ENCODE data around the gene USP5. TPM values are rescaled to one million over a fixed set of nuclear protein-coding genes. Genes with fewer than 3 reads are reported as not detected.

The USP5 gene
- total RNA-seq, 1 donor = 84.0 TPM

DNA sequence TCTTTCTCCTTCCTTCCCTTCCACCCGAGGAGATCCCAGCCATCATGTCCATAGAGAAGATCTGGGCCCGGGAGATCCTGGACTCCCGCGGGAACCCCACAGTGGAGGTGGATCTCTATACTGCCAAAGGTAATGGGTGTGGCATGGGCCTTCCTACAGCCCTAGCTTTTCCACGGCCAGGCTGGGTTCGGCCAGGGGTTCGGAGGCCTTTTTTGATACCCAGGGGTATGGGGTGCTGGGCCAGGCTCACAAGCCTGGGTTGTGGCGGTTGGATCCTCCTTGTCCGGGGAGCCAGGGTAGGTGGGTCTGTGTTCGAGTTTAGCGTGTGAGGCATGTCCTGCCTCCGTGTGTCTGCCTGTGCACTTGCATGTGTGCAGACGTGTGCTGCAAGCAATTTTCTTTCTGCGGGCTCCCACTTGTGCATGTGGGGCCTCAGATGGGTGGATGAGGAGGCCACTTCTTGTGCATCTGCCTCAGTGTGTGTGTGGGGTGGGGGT is 63.9 kb downstream of the USP5 start:
- H3K4me3 ChIP-seq (ENCODE audit: low read depth, low read length) = peak overlapping the region; percentile 82
- TF ChIP-seq, protein P1, sequence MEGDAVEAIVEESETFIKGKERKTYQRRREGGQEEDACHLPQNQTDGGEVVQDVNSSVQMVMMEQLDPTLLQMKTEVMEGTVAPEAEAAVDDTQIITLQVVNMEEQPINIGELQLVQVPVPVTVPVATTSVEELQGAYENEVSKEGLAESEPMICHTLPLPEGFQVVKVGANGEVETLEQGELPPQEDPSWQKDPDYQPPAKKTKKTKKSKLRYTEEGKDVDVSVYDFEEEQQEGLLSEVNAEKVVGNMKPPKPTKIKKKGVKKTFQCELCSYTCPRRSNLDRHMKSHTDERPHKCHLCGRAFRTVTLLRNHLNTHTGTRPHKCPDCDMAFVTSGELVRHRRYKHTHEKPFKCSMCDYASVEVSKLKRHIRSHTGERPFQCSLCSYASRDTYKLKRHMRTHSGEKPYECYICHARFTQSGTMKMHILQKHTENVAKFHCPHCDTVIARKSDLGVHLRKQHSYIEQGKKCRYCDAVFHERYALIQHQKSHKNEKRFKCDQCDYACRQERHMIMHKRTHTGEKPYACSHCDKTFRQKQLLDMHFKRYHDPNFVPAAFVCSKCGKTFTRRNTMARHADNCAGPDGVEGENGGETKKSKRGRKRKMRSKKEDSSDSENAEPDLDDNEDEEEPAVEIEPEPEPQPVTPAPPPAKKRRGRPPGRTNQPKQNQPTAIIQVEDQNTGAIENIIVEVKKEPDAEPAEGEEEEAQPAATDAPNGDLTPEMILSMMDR (IDR thresholded peaks at IDR 0.05; ENCODE audit: insufficient read depth, low read length) = no peak
- no peak for DNase-seq (ENCODE audit: low read depth)

Other genes starting within 250 kb of the USP5 start
- 161 and 462 TPM in 2 replicates for gene CHD4, start 244.8 kb upstream of the USP5 start, total RNA-seq (ENCODE audit: low replicate concordance)
- gene LPAR5, start 216.2 kb upstream of the USP5 start, total RNA-seq (ENCODE audit: low replicate concordance) = not detected in 2 replicates
- 0.36 and 0.49 TPM in 2 replicates for gene ACRBP, start 204.7 kb upstream of the USP5 start, total RNA-seq (ENCODE audit: low replicate concordance)
- gene ING4, start 189.0 kb upstream of the USP5 start, total RNA-seq (ENCODE audit: low replicate concordance) = 34.1 and 51.2 TPM in 2 replicates
- gene ZNF384, start 162.8 kb upstream of the USP5 start, total RNA-seq (ENCODE audit: low replicate concordance) = 17.7 and 29.5 TPM in 2 replicates
- 0.45 TPM in 1 of 2 replicates, not detected in the other for gene PIANP, start 151.3 kb upstream of the USP5 start, total RNA-seq (ENCODE audit: low replicate concordance)
- gene COPS7A, start 128.1 kb upstream of the USP5 start, total RNA-seq (ENCODE audit: low replicate concordance) = 71.1 and 86.0 TPM in 2 replicates
- 29.5 and 104 TPM in 2 replicates for gene MLF2, start 99.0 kb upstream of the USP5 start, total RNA-seq (ENCODE audit: low replicate concordance)
- gene PTMS, start 85.8 kb upstream of the USP5 start, total RNA-seq (ENCODE audit: low replicate concordance) = 61.6 and 575 TPM in 2 replicates
- 0.16 TPM in 1 of 2 replicates, not detected in the other for gene LAG3, start 79.6 kb upstream of the USP5 start, total RNA-seq (ENCODE audit: low replicate concordance)
- gene CD4, start 62.6 kb upstream of the USP5 start, total RNA-seq (ENCODE audit: low replicate concordance) = 1.6 TPM in 1 of 2 replicates, not detected in the other
- 2.6 and 3.5 TPM in 2 replicates for gene GPR162, start 30.3 kb upstream of the USP5 start, total RNA-seq (ENCODE audit: low replicate concordance)
- 53.9 and 188 TPM in 2 replicates for gene P3H3, start 23.7 kb upstream of the USP5 start, total RNA-seq (ENCODE audit: low replicate concordance)
- gene GNB3, start 11.2 kb upstream of the USP5 start, total RNA-seq (ENCODE audit: low replicate concordance) = 3.4 TPM in 2 replicates
- 23.5 TPM in 1 of 2 replicates, not detected in the other for gene CDCA3, start 864 bp upstream of the USP5 start, total RNA-seq (ENCODE audit: low replicate concordance)
- gene TPI1, start 15.4 kb downstream of the USP5 start, total RNA-seq (ENCODE audit: low replicate concordance) = 183 and 680 TPM in 2 replicates
- 3.3 and 8.0 TPM in 2 replicates for gene SPSB2, start 21.2 kb downstream of the USP5 start, total RNA-seq (ENCODE audit: low replicate concordance)
- gene LRRC23, start 52.7 kb downstream of the USP5 start, total RNA-seq (ENCODE audit: low replicate concordance) = 7.0 and 62.6 TPM in 2 replicates
- gene ENO2, start 62.4 kb downstream of the USP5 start, total RNA-seq (ENCODE audit: low replicate concordance) = 8.7 and 12.7 TPM in 2 replicates
- gene ATN1, start 75.8 kb downstream of the USP5 start, total RNA-seq (ENCODE audit: low replicate concordance) = 13.6 and 13.8 TPM in 2 replicates
- gene RNU7-1, start 91.7 kb downstream of the USP5 start, total RNA-seq (ENCODE audit: low replicate concordance) = not detected in 2 replicates
- gene C12orf57, start 91.9 kb downstream of the USP5 start, total RNA-seq (ENCODE audit: low replicate concordance) = 100 and 156 TPM in 2 replicates
- gene PTPN6, start 99.2 kb downstream of the USP5 start, total RNA-seq (ENCODE audit: low replicate concordance) = not detected in 2 replicates
- gene PHB2, start 118.5 kb downstream of the USP5 start, total RNA-seq (ENCODE audit: low replicate concordance) = 71.5 and 181 TPM in 2 replicates
- 26.0 and 26.8 TPM in 2 replicates for gene EMG1, start 118.8 kb downstream of the USP5 start, total RNA-seq (ENCODE audit: low replicate concordance)
- 5.7 and 10.6 TPM in 2 replicates for gene LPCAT3, start 166.3 kb downstream of the USP5 start, total RNA-seq (ENCODE audit: low replicate concordance)
- 516 and 790 TPM in 2 replicates for gene C1S, start 208.6 kb downstream of the USP5 start, total RNA-seq (ENCODE audit: low replicate concordance)
- gene C1R, start 240.3 kb downstream of the USP5 start, total RNA-seq (ENCODE audit: low replicate concordance) = 237 and 528 TPM in 2 replicates

Data from fibroblast of the aortic adventitia (primary cell).